NCI-H526 (cell line): ENCODE data around the gene GFRA1.
"Not testable (repeated sequence)": the region's sequence is repeated elsewhere in the genome, so short reads cannot be mapped to it uniquely, and the experiment has no call there.

ENCODE experiments used
- DNase-seq, 2 experiments: peaks; one replicate each; lab custom pipeline; 2025; lab: John Stamatoyannopoulos, UW

GFRA1 gene

DNA sequence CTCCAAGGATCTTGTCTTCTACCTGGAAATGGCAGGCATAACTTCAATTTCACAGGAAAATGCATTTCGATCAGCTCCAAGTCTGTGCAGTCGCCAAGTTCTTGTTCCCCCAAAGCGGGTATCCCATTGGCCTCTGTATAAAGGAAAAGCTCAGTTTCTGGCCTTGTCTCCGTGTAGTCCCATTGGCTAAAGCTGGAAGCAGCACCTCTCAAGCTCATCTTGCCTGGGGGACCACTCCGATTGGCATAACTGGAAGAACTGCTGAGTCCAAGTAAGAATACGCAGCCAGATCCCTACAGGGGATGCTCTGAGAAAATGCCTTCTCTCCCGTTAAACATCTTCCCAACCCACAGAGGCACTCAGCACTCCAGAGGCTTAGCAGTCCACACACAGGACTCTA, 205.2 kb downstream of the GFRA1 start:
- no peak for DNase-seq

DNA sequence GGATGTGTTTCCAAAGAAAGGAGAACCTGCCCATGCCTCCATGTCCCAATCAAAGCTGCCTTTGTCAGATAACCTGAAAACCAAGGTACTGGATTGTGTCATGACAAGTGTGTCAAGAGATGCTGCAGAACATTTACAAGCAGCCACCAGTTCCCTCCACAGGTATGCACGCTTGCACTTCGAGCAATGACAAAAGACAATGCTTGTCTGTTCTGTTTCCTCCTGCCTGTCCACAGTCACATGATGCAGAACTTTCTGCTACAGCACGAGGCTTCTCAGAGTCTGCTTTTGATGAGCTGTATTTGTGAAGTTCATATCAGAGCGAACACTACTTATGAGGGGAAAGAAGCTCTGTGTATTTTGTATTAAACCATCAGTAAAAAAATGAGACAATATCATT, 209.9 kb downstream of the GFRA1 start:
- peak in 1 of 2 experiments; percentile 10 for DNase-seq

DNA sequence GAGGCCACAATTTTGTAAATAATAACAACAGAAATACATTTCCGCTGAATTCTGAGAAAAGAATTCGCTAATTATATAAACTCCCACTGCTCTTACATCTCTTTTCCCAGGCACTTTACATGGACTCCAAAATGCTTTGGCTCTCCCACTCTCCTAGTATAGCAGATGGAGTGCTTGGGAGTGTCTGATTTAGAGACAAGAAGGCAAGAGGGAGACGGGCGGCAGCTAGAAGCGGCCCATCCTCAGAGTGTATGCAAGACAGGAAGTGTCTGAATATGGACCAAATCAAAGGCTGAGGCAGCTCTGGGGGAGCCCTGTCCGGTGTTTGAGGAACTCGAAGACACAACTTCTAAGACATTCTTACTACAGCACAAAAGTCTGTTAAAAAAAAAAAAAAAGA, 212.1 kb downstream of the GFRA1 start:
- DNase-seq: no peak

DNA sequence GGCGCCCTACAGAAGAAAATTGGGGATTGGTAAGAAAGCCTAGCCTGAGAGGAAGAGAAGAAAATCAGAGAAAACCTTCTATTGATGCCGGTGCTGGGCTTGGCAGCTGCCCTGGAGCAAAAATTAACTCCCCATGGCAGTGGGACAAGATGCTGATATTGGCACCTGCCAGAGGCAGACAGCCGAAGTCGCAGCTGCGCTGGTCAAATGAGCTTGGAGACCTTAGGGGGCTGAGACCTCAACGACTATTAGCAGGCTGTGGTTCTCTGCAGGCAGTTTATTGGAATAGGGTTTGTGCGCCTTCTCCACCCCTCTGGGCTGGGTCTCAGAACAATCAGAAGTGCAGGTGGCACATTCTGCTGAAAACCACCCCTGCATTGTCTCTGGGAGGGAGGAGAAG, 213.7 kb downstream of the GFRA1 start:
- no peak for DNase-seq

DNA sequence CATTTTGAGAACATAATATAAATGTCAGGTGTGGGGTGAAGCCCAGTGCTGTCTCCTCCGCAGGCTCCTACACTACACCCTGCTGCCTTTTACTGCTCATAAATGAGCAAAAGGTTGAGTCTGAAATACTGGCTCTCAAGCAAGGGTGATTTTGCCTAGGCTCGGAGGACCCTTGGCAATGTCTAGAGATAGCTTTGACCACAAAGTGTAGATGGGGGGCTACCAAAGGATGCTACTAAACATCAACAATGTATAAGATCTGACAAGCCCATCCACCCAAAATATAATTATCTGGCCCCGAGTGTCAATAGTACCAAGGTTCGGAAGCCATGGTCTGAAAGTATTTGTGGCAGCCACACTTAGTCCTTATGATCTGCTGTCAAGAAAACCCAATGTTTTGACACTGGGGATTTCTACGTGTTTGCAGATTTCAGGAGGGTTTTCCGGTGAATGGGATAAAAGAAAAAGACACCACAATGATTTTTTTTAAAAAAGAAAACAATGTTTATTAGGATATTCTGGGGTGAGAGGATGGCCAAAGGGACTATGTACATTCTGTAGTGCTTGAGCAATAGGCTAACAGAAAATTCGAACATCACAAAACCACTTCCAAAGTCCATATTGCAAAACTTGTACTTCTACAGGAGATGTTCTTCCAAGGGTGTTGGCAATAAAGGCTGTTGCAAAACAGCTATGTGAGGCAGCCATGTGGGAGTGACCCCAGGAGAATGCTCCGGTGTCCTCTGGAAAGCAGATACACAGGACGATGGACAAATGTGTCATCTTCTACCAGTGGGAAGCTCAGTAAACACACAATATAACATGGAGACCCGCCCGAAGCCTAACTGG, 216.3 kb downstream of the GFRA1 start:
- no peak for DNase-seq

DNA sequence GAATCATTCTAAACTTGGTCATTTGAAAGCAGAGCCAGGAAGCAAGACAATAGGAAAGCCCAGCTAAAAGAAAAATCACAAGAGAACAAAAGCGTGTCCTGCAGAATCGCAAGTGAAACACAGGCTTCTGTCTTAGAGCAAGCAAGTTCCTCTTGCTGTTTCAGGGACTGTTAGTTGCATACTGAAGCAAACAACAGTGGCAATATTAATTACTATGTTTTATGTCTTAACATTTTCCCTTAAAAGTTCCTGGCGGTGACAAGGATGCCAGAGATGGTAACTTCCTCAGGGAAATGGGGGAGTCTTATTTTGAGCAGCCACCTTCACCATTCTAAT, 217.1 kb downstream of the GFRA1 start:
- DNase-seq: no peak

DNA sequence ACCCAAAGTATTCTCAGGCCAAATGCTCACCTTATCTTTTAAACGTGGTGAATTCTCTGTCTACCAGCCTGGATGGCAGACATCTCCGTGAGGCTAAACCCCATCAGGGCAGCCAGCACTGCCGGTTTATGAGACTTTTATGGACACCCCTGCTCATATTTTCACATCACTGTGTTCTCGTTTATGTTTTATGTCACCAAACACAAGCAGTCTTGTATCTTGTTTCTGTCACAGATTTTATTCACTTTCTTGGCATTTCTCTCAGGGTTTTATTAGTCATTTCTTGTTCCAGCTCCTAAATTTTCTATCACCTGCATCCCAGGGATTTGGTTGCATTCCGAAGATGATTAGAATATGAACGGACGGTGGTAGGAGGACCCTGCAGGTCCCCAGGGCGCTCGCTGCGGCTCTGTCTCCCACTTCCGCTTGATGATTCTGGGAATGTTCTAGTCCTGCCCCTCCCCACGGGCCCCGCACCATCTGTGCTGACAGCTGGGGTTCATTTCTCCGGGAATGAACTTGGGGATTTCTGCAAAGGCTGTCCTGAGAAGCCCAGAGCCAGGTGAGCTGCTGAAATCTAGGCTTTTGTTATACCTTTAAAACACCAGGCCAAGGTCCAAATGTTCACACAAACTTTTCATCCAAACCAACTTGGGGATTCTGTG, 217.6 kb downstream of the GFRA1 start:
- DNase-seq: no peak

DNA sequence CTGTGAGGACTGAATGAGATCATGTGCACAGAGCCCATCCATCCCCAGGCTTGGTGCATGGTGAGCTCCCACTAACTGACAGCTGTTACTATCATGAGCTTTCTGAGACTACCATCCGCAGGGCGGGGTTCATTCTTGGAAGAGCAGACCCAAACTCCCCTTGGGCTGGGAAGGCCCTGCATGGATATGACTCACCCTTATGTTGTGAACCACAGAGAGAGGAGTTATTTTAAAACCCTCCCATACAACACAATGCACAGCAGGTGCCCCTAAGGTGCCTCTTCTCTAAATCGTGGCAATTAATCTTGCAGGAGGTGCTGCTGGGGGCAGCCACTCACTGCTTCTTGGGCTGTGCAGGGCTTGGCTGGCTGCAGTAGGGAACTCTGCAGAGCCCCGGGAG, 219.1 kb downstream of the GFRA1 start:
- DNase-seq: no peak

DNA sequence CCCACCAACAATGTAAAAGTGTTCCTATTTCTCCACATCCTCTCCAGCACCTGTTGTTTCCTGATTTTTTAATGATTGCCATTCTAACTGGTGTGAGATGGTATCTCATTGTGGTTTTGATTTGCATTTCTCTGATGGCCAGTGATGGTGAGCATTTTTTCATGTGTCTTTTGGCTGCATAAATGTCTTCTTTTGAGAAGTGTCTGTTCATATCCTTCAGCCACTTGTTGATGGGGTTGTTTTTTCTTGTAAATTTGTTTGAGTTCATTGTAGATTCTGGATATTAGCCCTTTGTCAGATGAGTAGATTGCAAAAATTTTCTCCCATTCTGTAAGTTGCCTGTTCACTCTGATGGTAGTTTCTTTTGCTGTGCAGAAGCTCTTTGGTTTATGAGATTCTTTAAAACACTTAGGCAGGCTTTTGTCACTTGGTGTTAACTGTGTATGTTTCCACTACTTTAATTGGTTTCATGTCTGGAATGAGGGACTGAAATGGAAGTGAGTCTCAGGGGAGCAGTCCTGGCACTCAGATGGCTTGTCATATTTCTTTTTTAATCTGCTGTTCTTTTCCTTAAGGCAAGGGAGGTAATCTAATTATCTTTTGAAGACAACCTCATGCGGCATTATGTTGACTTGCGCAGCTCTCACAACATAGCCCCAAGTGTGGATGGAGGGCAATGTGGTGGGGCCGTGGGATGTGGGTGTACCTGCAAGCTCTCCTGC, 219.8 kb downstream of the GFRA1 start:
- not testable (repeated sequence) for DNase-seq

DNA sequence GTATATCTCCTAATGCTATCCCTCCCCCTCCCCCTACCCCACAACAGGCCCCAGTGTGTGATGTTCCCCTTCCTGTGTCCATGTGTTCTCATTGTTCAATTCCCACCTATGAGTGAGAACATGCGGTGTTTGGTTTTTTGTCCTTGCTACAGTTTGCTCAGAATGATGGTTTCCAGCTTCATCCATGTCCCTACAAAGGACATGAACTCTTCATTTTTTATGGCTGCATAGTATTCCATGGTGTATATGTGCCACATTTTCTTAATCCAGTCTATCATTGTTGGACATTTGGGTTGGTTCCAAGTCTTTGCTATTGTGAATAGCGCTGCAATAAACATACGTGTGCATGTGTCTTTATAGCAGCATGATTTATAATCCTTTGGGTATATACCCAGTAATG, 220.5 kb downstream of the GFRA1 start:
- not testable (repeated sequence) for DNase-seq

DNA sequence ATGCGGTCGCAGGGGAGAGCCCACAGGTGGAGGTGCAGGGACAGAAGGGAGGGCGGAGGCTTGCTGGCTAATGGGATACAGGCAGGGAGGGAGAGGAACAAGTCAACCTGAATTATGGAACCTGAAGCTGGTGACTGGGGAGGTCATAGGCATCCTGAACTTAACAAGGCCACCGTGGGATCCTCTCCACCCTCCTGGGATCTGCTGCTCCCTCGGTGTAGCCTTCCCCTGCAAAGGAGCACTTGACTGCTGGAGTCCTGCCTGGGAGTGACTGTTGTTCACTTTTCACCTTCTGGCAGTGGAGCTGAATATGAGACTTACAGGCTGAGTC, 223.1 kb downstream of the GFRA1 start:
- DNase-seq: no peak

DNA sequence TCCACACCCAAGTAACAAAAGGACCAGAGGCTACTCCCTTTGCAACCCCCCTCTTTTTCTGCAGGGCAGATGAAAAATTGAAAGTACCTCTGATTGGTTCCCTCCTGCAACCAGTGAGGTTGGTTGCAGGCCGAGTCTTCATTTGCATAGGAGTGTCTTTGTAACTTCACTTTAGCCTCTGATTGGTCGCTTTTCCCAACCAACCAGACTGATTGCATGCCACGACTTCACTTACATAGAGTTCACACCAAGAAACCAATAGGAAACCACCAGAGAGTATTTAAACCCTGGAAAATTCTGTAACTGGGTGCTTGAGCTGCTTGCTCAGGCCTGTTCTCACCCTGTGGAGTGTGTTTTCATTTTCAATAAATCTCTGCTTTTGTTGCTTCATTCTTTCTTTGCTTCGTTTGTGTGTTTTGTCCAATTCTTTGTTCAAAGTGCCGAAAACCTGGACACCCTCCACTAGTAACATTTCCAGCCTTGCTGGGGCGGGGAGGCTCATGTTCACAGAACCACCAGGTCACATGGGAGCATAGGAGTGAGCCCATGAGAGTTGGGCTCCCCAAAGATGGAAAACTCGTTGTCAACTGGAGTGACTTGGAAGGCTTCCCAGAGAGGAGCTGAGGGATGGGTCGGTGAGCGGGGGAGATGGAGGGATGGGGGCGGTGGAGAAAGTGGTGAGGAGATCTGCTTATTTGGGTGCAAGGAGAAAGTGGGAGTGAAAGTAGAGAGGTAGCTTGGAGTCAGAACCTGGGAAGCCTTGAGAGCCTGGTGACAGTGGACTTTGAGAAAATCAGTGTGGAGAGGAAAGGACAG, 223.6 kb downstream of the GFRA1 start:
- DNase-seq: no peak

DNA sequence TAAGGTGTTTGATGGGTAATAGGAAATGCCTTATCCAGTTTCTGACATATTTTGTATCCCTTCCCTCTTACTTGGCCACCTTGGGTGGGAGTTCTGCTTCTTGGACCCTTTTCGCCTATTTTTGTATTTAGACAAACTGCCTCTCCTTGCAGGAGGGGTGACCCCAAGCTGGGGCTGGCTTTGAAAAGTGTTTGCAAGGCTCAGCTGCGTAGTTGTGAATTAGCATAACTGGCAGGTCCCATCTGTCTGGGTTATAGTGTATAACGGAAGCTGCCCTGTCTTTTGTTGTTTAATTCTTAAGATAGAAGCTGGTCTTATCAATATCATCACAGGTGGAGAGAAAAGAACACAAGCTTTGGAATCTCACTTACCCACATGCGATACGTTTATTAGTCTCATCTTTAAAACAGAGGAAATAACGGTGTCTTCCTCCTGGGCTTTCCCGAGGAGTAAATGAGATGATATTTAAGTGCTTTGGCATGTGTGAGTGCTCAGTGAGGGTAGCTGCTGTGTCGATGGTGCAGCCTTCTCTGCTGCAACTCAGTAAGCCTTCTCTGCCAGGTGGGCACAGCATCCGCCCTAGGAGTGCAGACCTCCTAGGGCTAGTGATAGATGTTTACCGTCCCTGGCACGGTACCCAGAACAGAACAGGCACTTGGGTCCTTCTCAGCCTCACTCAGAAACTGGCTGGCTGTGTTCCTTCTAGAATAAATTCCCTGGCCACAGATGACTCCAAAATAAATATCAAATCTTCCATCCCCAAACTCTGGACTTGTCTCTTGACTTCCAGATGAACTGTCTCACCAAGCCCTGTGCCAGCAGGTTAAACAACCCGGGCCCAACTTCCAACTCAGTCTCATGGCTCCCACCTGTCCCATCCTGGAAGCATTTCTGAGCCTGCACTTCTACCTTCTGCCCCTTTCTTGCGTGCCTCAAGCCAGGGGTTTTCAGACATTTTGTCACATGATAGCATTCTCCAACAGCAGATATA, 227.3 kb downstream of the GFRA1 start:
- DNase-seq: no peak

DNA sequence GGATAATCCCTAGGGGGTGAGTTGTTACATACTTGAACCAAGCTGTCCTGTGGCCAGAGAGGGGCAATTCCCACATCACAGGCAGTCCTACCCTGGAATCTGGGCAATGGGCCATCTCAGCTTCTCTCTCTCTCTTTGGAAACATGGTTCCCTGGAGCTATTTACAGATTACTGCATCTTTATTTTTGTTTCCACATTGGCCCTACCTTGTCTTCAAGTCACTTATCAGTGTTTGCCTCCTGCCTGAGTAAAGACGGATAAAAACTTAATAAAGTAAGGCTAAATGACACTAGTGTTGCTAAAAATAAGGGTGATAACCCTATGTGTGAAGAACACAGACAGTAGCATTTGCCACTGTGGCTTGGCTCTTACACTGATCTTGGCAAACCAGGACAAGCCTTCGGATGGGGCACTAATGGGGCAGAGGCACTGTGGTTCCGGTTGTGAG, 228.2 kb downstream of the GFRA1 start:
- no peak for DNase-seq

DNA sequence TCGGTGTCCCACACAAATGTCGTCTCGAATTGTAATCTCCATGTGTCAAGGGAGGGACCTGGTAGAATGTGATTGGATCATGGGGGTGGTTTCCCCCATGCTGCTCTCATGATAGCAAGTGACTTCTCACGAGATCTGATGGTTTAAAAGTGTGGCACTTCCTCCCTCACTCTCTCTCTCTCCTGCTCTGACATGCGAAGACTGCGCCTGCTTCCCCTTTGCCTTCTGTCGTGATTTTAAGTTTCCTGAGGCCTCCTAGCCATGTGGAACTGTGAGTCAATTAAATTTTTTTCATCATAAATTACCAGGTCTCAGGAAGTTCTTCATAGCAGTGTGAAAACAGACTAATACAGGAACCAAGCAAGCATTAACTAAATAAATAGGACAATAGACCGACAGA, 229.1 kb downstream of the GFRA1 start:
- DNase-seq: no peak

DNA sequence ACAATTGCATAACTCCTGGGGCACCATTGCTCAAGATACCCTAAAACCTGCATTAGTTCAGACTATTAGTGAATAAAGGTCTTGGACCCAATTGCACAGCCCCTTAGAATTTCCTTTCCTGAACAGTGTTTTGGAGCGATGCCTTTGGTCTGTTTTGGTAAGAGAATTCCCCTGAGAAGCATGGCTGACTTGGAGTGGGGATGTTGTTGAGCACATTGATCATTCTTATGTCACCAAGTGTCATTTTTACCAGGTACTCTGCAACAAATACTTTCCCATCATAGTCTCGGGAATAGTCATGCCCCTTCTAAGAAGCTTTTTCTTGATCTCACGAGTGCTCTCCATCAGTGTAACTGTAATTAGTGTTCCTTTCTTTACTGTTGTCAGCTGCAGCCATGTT, 229.7 kb downstream of the GFRA1 start:
- no peak for DNase-seq

DNA sequence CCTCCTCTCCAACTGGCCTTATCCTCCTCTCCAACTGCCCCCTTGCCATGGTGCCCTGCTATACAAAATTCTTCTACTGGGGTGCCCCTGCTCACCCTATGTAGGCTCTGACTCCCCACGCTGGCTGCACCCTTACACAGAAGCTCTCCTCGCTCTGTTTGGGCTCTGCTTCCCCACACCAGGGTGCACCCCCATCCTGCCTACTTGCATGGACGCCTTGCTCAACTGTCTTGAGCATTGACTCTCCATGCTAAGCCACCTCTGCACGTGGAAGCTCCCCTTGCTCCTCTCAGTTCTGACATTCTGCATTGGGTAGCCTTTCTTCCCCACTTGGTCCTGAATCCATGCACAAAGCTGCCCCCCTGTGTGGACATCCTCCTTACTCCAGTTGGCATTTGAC, 231.1 kb downstream of the GFRA1 start:
- no peak for DNase-seq

DNA sequence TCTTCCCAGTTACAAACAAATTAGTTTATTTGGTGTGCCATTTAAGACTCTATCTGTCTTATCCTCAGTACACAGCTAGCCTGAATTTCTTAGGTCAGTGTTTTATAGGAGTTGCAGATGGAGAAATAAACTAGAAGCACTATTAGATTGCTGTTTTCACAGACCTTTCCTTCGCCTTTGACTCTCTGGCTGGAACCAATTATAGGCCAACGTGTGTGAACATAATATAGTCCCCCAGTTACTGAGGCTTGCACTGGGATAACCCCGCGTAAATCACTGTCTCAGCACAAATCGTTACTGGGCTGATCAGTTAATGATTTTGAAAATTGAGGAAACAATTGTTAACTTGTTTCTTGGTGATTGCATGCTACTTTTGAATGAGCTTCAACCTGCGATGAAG, 233.4 kb downstream of the GFRA1 start:
- no peak for DNase-seq

DNA sequence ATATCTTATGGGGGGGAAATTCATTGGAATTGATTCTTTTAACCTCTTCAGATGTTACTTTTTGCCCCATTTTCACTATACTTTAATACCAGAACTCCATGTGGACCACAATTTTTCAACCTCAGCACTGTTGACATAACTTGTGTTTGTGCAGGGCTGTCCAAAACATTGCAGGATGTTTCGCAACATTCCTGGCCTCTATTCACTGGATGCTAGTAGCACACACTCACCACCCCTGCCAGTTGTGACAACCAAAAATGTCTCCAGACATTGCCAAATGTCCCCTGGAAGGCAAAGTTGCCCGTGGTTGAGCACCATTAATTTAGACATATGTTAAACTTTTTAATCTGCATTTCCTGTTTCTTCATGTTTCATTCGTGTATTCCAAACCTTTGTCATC, 234.7 kb downstream of the GFRA1 start:
- no peak for DNase-seq

DNA sequence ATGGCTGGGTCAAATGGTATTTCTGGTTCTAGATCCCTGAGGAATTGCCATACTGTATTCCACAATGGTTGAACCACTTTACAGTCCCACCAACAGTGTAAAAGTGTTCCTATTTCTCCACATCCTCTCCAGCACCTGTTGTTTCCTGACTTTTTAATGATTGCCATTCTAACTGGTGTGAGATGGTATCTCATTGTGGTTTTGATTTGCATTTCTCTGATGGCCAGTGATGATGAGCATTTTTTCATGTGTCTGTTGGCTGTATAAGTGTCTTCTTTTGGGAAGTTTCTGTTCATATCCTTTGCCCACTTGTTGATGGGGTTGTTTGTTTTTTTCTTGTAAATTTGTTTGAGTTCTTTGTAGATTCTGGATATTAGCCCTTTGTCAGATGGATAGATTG, 237.6 kb downstream of the GFRA1 start:
- not testable (repeated sequence) for DNase-seq

DNA sequence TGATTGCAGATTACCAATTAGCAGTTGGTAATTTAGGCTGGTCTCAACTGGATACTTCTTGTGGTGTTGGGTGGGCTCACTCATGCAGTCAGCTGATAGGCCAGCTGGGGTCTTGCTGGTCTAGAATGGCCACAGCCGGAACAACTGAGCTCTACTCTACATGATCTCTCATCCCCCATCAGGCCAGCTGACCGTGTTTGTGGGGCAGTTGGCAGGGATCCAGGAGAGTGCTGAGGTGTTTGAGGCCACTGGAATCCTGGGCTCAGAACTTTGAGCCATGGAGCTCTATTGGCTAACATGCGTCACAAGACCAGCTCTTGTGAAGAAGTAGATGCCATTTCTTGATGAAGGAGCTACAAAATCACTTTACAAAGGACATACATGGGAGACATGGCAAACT, 242.4 kb downstream of the GFRA1 start:
- no peak for DNase-seq
